CD4-positive, alpha-beta T cell treated with Interleukin-6 at 100 ng/mL for 8 hours (primary cell): Measurements from ENCODE around the gene ICA1L.

Experiments used
- DNase-seq: peaks from one replicate; pipeline ENCODE4 v3.0.0-alpha.2; 2020; ENCODE audit warnings: mixed read lengths, low spot score

Gene ICA1L

DNA sequence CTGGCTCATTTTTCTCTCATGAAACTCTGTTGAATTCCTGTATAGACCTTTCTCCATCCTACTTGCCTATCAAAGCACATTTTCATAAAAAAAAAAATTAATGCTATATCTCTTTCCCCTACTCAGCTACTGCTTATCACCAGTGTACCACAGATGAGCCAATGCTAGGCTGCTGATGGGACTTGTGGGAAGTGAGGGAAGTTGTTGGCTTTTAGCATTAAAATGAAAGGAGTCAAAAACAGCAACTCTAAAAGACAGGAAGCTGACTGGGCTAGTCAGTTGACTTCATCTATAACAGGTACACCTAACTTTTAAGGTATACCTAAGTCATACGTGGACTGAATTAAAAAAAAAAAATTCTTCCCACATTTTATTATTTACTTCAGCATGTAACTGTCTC, 134.7 kb downstream of the ICA1L start:
- peak; percentile 8 for DNase-seq

DNA sequence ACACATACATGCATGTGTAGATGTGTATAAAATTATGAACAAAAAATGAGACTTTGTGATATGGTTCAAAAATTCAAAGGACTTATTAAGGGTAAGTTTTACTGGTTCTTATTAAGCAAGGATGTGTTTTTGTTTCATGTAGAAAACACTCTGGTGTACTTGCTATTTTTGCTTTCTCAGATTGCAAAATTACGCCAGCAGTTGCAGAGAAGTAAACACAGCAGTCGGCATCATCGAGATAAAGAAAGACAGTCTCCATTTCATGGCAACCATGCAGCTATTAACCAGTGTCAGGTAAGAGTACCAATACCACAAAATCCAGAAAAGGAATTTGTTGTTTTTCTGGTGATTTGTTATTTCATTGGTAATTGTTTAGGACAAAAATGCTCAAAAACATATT, 145.5 kb downstream of the ICA1L start:
- no peak for DNase-seq

- no peak for DNase-seq
Observed at GRCh38 chr2:202723746-202724145, 147.8 kb downstream of the ICA1L start.
